NCI-H2227 treated with DMSO at 0.1 percent for 48 hours (cell line): ENCODE results near the gene DUS1L.

ENCODE experiments used
- DNase-seq: peaks from one replicate; lab custom pipeline; 2025; lab: John Stamatoyannopoulos, UW

The DUS1L gene

DNA sequence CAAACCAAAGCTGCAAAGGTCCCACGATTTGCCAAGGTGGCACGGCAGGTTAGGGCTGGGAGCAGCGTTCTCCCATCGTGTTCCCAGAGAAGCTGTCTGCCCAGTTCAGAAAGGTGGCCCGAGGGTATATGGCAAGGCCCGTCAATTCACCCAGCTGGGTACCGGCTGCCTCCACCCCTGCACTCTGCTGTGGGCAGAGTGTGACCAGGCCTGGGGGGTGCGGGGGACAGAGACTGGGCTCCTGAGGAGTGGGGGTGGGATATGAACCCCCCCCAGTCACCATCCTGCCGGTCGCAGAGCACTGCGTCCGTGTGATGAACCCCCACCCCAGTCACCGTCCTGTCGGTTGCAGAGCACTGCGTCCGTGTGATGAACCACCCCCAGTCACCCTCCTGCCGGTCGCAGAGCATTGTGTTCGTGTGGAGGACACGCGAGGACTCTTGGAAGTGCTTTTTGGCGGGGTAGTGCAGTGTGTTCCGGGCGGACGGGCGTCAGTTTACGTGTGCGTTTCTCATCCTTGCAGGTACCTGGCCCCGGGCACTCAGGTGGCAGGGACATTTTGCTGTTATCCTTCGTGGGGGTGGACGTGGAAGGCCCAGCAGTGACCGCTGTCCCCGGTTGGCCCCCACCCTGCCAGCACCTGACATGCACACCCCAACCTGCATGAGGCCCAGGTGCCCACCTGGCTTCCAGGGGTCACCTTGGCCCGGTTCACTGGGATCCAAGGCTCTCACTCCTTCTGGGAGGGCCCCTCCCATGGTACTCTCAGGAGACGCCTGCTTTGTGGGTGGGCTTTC, 35.1 kb upstream of the DUS1L start:
- no peak for DNase-seq

DNA sequence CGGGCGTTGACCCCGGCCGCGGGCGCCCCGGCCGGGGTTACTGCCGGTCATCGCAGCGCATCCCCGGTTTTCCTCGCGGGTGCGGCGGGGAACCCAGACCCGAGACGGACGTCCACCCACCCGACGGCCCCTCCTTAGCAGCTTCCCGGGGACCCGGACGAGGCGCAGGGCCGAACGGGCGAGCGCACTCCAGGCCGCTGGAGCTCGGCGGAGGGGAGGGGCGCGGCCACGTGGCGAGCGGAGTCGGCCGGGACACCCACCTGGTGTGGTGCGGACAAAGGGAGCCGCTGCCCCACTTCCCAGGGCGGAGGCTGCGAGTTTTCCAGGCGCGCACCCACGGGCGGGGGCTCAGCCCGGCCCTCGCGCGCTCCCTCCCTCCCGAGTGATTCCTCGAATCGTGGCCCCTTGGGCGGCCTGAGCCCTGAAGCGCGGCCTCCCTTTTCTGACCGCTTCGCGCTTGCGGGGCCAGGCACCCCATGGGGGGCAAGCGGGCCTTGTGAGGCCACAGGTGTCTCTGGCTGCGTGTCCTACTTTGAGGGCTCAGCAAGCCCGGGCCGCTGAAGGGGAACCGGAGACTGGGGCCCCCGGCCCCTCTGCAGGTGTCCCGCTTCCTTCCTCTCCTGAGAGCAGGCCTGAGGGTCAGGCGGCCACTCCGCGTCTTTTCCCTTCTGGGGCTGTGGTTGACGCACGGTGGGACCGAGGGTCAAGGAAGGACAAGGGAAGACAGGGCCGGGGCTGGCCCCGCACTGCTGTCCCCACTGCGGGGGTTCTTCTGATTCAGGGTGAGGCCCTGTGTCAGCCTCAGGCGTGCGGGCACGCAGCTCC, 33.5 kb upstream of the DUS1L start:
- no peak for DNase-seq

DNA sequence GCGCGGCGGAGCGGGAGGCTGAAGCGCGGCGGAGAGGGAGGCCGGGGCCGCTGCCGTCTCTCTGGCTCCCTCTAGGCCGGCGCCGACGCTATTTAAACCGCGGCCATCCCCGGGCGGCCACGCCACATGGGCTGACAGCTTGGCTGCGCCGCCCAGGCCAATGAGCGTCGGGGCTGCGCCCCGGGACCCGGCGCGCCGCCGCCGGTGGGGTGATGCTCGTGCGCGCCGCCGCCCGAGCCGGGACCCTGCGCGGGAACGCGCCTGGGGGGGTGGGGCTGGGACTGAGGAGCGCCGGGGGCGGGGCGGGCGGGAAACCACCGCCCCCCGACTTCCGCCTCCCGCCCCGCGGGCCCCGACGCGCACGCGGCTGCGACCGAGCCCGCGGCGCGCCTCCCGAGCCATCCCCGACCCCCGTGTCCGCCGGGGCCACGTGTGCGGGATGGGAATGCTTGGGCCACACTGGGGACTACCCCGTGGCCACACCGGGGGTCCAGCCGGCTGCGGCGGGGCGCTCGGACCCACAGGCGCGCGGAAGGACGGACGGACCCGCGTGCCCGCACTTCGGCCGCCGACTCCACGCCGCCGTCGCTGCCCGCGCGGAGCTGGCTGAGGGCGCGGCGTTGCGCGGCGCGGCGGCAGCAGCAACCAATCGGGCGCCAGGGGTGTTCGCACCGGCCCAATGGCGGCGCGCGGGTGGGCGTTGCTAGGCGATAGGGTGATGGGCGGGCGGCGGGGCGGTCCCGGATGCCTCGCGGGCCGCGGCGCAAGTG, 32.8 kb upstream of the DUS1L start, which contains the start of gene FASN:
TSS of gene FASN (minus strand) at position 68 of the 770 bp plus-strand sequence. CDS start 1,791 bp downstream, outside the sequence.
- DNase-seq, result peak; percentile 90

DNA sequence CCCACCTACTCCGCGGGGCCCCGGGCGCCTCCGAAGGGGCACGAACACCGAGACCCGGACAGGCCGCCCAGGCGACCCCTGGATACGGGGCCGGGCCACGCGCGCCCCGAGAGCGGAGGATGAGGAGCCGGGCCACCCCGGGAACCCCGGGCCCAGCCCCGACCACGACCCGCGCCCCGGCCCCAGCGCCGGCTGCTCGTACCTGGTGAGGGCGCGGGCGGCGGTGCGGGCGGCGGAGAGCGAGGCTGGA, 32.2 kb upstream of the DUS1L start:
- no peak for DNase-seq

DNA sequence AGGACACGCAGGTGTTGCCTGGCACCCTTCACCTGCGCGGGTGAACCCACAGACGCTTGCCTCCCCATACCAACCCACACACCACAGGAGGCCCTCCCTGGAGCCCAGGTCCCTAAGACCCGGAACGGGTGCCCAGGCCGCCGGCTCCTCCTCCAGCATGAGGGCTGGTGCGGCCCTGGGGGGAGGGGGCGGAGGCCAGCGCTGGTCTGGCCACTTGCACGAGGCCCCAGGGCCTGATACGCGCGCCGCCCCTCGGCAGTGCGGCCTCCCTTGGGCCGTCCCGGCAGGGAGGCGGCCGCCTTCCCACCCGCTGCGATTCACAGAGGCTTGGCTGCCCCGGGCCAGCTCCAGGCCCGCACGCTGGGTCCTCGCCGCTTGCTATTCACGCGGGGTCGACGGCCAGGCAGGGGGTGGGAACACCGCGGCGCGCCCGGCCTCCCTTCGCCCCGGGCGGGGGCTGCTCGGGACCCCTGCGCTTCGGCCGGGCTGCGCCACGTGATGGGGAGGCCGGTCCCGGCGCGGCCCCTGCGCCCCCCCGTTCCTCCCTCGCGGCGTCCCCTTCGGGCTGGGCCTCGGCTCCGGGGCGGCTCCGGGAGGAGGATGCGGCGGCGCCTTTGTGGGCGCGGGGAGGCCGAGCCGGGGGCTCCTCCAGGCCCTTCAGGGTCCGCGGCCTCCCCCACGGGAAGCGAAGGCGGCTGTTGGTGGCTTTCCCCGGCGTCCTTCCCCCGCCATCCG, 31.7 kb upstream of the DUS1L start:
- no peak for DNase-seq

DNA sequence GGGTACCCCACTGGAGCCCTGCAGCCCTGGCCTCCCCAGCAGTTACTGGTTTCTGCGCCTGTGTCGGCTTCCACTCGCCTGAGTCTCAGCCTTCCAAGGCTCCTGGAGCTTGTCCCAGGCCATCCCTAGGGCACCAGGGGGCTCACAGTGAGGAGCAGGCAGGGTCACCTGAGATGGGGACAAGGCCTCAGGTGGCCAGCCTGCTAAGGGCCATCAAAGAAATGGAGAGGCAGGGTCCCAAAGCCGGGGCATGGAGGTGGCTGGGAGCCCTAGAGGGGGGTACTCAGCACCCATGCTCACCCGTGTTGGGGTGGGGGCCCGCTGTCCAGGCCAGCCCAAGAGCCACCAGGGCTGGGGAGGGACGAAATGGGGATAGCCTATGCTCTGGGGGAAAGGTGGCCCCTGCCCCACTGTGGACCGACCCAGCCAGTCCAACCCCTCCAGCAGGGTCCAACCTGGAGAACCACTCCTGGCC, 31.1 kb upstream of the DUS1L start:
- no peak for DNase-seq

DNA sequence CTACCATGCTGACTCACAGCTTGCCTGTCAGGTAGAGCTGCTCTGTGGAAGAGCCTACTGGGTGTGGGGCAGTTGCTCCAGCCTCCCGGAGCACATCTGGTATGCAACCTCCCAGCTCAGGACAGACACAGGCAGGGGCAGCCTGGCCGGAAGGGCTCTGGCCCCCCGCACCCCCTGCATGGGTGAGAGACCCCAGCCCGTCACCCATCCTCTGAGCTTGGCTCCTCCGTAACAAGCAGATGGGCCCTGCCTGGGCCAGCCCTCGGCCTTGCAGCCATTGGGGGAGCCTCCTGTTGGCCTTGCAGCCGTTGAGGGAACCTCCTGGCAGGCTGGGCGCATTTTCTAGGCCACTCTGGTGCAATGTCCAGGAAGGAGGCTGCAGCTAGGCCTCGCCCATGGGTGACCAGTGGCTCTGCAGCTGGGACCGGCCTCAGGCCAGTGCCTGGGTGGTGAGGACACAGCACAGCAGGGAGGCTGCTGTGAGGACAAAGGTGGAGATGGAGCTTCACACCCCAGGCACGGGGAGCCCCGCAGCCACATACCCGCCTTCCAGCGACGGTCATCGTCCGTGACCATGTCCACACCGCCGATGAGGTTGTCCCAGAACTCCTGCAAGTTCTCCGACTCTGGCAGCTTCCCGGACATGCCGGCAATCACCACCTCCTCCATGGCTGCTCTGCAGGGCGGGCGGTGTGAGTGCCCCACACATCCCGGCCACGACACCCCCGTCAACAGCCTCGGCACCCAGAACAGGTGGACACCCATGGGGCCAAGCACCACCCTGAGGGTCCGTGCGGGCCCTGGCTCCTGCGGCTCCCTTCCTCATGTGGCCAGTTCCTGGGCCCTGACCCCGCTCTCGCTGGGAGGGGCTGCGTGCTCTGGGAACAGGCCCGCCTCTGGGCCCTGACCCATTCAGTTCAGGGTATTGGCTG, 30.4 kb upstream of the DUS1L start:
- DNase-seq, result no peak

DNA sequence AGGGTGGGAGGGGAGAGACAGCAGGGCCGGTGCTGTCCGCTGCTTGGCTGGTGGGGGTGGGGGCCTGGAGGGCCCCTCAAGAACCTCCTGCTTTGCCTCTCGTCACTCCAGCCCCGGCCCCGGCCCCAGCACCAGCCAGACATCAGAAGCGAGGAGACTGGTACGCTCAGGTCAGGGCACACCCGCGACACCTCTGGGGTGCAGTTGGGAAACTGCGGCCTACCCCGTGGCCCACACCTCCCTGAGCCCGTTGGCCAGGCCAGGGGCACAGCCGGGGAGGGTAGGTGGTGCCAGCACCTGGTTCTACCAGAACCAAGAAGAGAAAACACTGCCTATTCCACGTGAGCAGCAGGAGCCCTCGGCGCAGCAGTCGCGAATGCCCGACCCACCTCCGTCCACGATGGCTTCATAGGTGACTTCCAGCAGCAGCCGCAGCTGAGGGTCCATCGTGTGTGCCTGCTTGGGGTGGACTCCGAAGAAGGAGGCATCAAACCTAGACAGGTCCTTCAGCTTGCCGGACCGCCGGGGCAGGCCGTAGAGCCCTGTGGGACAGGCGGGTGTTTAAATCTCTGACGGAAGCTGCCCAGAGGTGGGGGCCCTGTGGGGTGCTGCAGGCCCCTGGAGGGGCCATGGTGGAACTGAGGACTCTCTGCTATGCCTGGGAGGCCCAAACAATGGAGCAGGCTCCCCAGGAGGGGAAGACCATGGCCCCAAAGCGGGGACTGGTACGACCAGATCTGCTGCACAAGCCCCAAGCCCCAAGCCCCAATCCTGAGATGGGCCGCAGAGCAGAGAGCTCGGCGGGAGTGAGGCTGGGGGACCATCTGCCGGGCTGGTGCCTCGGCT, 29.6 kb upstream of the DUS1L start:
- DNase-seq, result no peak

DNA sequence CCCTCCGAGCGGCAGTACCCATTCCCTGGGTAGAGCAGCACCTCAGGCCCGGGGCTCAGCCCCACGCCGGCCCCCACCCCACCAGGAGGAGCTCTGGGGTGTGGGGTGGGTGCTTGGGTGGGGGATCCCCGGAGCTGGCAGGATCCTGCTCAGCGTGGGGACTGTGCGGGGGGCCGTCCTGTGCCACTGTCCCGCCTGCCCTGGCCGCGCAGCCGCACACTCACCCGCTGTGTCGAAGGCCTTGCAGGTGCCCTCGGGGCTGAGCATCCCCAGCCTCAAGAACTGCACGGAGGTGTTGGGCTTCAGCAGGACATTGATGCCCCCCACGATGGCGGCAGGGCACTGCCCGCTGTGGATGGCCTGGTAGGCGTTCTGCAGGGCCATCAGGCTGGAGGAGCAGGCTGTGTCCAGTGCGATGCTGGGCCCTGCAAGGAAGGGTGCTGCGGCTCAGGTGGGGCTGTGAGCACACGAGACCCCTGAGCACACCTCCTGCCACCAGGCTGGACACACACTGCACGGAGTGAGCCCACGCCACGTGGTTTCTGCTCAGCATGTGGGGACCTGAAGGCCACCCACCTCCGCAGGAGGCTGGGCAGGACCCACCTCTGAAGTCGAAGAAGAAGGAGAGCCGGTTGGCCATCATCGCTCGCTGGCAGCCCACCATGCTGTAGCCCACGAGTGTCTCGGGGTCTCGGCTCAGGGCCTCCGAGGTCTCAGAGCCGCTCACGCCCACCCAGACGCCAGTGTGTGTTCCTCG, 27.6 kb upstream of the DUS1L start:
- DNase-seq, result no peak

DNA sequence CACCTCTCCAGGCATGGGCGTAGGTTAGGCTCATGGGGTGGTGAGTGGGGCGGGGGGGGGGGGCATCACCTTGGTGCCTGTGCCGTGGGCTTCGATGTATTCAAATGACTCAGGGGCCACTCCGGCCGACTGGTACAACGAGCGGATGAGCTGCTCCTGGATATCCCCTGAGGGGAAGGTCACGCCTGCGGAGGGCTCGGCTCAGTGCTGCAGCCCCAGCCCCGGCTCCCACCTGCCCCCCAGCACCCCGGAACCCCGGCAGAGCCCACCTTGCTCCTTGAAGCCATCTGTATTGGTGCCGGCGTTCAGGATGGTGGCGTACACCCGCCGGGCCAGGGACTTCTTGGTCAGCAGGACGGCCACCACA, 27.0 kb upstream of the DUS1L start:
- no peak for DNase-seq

DNA sequence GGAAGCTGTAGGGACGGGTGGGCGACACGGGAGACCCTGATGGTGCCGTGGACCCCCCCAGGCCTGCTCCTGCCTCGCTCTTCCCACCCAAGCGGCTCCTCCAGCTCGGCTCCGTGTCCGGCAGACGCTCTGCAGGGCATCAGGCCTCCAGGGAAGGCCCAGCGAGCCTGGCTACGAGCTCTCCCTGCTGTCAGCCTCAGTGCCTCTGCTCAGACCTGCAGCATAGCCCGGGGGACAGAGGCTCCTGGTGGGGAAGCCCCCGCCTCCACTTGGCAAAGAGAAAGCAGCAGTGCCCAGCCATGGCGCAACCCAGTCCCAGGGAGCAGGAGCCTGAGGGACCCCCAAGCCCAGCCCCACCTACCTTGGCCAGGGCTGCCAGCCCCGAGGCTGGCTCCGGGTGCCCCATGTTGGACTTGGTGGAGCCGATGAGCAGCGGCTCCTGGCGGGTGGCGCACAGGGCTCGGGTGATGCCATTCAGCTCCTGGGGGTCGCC, 26.5 kb upstream of the DUS1L start:
- no peak for DNase-seq

DNA sequence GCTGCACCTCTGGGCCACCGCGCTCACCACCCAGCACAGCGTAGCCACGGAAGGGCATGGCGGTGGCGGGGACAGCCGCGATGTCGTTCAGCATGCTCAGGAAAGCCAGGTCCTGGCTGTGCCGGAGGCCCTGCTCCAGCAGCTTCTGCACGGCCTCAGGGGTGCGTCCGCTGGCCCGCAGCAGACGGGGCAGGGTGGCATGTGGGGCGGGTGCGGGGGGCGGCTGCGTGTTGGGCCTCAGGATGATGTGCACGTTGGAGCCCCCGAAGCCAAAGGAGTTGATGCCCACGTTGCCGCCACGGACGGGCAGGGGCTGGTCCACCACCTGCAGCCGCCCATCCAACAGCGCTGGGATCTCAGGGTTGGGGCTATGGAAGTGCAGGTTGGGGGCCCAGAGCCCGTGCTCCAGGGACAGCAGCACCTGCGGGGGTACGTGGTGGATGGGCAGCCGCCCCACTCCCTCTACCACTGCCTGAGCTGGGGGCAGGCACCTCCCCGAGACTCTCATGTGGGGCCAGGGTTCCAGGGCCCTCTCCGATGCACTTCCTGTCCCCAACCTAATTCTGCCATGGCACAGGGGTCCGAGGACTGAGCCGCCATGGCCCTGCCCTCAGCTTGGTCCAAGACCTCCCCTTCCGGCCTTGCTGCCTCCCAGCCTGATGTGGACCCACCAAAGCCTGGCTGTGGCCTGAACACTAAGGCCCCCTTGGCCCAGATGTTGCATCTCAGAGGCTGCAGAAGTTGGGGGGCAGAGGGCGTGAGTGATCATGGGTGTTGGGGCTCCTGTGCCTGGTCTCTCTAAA, 25.9 kb upstream of the DUS1L start:
- DNase-seq, result no peak

DNA sequence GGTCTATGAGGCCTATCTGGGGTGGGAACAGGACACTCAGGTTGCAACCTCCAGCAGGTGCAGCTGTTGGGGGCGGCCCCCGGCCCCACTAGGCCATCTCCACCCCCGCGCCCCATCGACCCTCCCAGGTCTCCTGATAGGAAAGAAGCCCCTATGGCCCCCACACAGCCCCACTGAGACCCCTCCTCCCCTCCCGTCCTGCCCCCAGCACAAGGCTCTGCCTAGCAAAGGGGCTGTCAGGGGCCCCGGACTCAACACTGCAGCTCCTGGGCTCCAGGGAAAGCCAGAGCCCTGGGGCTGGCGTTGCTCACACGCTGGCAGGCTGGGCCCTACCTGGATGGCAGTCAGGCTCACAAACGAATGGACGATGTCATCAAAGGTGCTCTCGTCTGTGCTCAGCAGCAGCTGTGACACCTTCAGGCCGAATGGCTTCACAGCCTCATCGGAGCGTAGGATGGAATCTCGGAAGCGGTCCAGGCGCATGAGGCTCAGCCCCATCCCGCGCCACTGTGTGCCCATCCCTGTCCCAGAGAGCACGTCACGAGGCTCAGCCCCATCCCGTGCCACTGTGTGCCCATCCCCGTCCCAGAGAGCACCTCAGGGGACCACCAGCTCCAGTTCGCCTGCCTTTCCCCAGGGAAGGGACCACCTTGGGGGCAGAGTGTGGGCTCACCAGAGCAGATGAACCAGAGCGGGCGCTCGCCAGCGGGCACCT, 25.1 kb upstream of the DUS1L start:
- no peak for DNase-seq

DNA sequence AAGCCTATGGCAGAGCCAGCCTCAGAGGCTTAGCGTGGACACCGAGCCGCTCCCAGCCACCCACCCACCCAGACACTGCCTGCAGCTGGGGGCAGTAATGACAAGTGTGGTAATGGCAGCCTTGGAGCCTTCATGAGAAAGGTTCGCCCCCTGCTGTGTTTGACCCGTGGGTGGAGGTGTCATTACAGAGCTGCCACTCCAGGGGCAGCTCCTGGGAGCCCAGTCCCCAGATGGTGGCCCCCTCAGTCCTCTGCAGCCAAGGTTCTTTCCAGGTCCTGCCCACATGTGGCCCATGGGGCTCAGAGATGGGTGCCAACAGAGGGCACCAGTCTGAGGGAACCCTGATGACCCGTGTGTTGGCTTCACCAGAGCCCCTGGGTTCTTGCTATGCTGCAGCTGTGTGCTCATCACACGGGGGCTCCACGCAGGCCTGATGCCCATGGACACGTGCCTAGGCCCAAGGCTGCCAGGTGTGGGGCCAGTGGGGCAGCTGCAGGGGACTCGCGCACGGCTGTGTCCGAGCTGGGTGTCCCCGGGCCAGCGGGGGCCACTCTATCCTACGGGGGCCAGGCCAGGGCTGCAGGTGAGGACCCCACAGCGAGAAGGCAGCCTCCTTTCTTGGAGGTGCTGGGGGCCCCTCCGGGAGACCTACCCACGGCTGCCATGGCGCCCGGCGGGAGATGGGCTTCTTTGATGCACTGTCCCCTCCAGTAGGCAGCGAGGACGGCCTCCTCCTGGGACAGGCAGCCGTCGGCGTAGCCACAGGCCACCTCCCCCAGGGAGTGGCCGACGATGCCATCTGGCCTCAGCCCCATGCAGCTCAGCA, 24.3 kb upstream of the DUS1L start:
- no peak for DNase-seq

DNA sequence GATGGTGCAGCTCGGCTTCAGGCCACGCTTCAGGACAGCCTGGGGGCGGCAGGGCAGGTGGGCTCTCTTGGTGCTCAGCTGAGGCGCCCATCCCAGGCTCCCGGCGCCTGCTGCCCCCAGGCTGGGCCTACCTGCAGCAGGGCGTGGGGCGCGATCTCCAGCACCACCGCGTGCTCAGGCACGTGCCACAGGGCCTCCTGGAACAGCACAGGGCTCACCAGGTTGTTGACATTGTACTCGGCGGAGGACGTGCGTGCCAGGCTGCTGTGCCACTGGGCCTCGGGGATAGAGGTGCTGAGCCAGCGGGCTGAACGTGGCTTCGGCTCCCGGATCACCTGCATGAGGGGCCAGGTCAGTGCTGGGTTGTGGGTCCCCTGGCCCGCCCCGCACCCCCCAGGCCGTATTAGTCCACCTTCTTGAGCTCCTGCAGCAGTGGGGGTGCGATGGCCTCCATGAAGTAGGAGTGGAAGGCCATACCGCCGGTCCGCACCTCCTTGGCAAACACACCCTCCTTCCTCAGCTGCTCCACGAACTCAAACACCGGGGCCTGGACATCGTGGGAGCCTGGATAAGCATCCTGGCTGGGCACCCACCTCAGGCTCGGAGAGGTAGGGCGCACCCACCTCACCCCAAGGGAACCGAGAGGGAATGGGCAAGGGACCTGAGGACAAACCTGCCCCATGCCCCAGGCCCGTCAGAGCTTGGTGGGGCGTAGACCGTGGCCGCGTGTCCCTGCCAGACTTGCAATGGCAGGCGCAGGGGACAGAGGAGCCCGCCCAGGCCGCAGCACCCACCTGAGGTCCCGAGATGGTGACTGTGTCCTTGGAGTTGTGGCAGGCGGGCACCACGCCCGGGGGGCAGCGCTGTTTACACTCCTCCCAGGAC, 23.5 kb upstream of the DUS1L start:
- DNase-seq, result no peak
